Heart left ventricle (tissue), 16 donors: Measurements from ENCODE around the gene STPG2. TPM values are rescaled to one million over a fixed set of nuclear protein-coding genes. Genes with fewer than 3 reads are reported as not detected.

Experiments
- ATAC-seq, 4 donors: fragments of 200-7000 bp; cut with Tn5 transposase; one replicate each; pipeline ENCODE4 v1.9.1; 2020 to 2022; ENCODE audit warnings: moderate library complexity in 4 of 4, mild to moderate bottlenecking in 3 of 4, moderate number of reproducible peaks in 1 of 4
- DNase-seq, 5 donors: peaks; one replicate each; pipeline ENCODE4 v3.0.0-alpha.2; 2020
- H3K27ac ChIP-seq, 12 donors: fragments of 200-600 bp; sonication (generic) in 4 of 12; one replicate each; pipeline versions ENCODE4 v1.5.0 to v1.8.0; 2016 to 2022; ENCODE audit warnings: mild to moderate bottlenecking in 2 of 12
- H3K27me3 ChIP-seq, 9 donors: fragments of 200-600 bp; sonication (generic) in 2 of 9; one replicate each; pipeline versions ENCODE4 v1.5.1 to v1.8.0; 2016 to 2022; ENCODE audit warnings: mild to moderate bottlenecking in 3 of 9
- H3K36me3 ChIP-seq, 9 donors: fragments of 200-600 bp; sonication (generic) in 2 of 9; one replicate each; pipeline versions ENCODE4 v1.5.0 to v1.8.0; 2018 to 2022; ENCODE audit warnings: mild to moderate bottlenecking in 2 of 9
- H3K4me1 ChIP-seq, 12 donors: fragments of 200-600 bp; sonication (generic) in 4 of 12; one replicate each; pipeline versions ENCODE4 v1.5.0 to v1.8.0; 2016 to 2022; ENCODE audit warnings: mild to moderate bottlenecking in 3 of 12
- H3K4me3 ChIP-seq, 12 donors: fragments of 200-600 bp; sonication (generic) in 4 of 12; one replicate each; pipeline versions ENCODE4 v1.5.0 to v1.8.0; 2017 to 2022; ENCODE audit warnings: mild to moderate bottlenecking in 9 of 12, moderate library complexity in 4 of 12
- H3K9me3 ChIP-seq, 12 donors: fragments of 200-600 bp; sonication (generic) in 4 of 12; one replicate each; pipeline versions ENCODE4 v1.5.0 to v1.8.0; 2016 to 2022; ENCODE audit warnings: mild to moderate bottlenecking in 1 of 12
- CTCF ChIP-seq, 12 donors: fragments of 200-600 bp; sonication (generic) in 4 of 12; IDR thresholded peaks; one replicate each; pipeline versions ENCODE4 v1.5.0 to v1.8.0; 2018 to 2022; ENCODE audit warnings: antibody characterized with exemption in 12 of 12, mild to moderate bottlenecking in 5 of 12
- POLR2A ChIP-seq, 2 donors: fragments of 450-650 bp; IDR thresholded peaks; one replicate each; pipeline ENCODE4 v1.6.1; 2017; ENCODE audit warnings: antibody characterized with exemption in 2 of 2, mild to moderate bottlenecking in 2 of 2, moderate library complexity in 2 of 2
- WGBS, 4 donors: extraction: QIAGEN DNeasy Blood & Tissue Kit in 2 of 4; methylation state at CpG; one replicate each; pipeline versions ENCODE4 v1.1.5 to v1.1.7; 2013 to 2018; 5-methylcytosine and 5-hydroxymethylcytosine counted together
- intact Hi-C, 10 donors: fragments of 100-400 bp; cut with DNase I; formaldehyde crosslinking; loops; one replicate each; pipeline versions ENCODE4 v1.11.1 to v1.14.2; 2022
- polyA plus RNA-seq, 2 donors: library from polyadenylated mRNA; stranded (reverse); fragments of 200-250 nt; gene quantifications; one replicate each; pipeline ENCODE4 v1.2.3, GENCODE V29; 2013
- total RNA-seq, 9 donors: library from RNA; depleted of rRNA in 2 of 9; stranded (reverse); fragments of >200 nt in 2 of 9; fragmentation: NEBNext Ultra II Directional in 3 of 9; extraction: Animal tissue kit (Norgen Biotek cat#: 25700) in 3 of 9; gene quantifications; one replicate each; pipeline versions ENCODE4 v1.1.0 to v1.2.4, GENCODE V29; 2016 to 2023
- donor health status: ischemic (EF 13 %, LVEDD 7.1; RV severe dilation, severe dysfunction).
- donor health status: healthy with polysubstance abuse.
- donor health status: DM: no; HTN: yes; CAD: no.
- donor health status: DM: no; HTN: no; CAD: no.
- donor health status: ischemic (EF 25% LVEDD 6.9; RV normal size, moderate dysfunction).
- donor health status: ischemic (EF 25% LVEDD 5.7; RV mildly dilated, moderate dysfunction).
- donor health status: healthy.
- donor health status: DM: yes; HTN: yes; CAD: no.
- donor health status: ischemic (EF 35%, LVEDD 5.7; RV mildly dilated, moderate dysfunction).
- donor health status: nonischemic (EF 11% LVEDD 7.7; RV severe dilation, severe dysfunction).
- donor health status: DM: yes; HTN: yes; CAD: no.
- donor health status: PGD.
- donor health status: ischemic (EF 29% LVEDD 5.4; RV normal size, mild dysfunction).
- donor health status: nonischemic (EF 23%, LVEDD 6.1; RV moderate dilation, normal function).

The STPG2 gene
- total and polyA plus RNA-seq, 11 donors: 0.16 to 0.71 (median 0.32) TPM; not detected in 4

GRCh38 chr4:98081936-98082335, 61.3 kb downstream of the STPG2 start:
- TF ChIP-seq POLR2A (IDR thresholded peaks at IDR 0.05) (no peak), CTCF (IDR thresholded peaks at IDR 0.05) (no peak)
- no peaks in the 10 kb centered on the region for H3K36me3 ChIP-seq
- no peaks in the 10 kb centered on the region for H3K4me1 ChIP-seq
- H3K4me3 ChIP-seq: no peak overlapping the region
- no peak for DNase-seq
- H3K9me3 ChIP-seq: no peaks in the 10 kb centered on the region
- no peak overlapping the region for H3K27ac ChIP-seq
- intact Hi-C loops: no loop called here
- no peaks in the 10 kb centered on the region for H3K27me3 ChIP-seq
- ATAC-seq: no peak
- WGBS, 4 donors: 88 to 96% (median 94%) methylated on average over 2 of the region's 2 CpGs

- peaks cover 0 to 16% (median 3%) of the 10 kb centered on the region in 12 donors for H3K9me3 ChIP-seq
- WGBS, 4 donors: 75 to 84% (median 79%) methylated on average over 2 of the region's 2 CpGs
- no peaks in the 10 kb centered on the region for H3K4me1 ChIP-seq
- DNase-seq (no peak), ATAC-seq (no peak)
- no peak overlapping the region for H3K4me3 ChIP-seq
- no peaks in the 10 kb centered on the region for H3K27me3 ChIP-seq
- H3K27ac ChIP-seq: no peak overlapping the region
- no peaks in the 10 kb centered on the region for H3K36me3 ChIP-seq
- intact Hi-C loops: no loop called here
- no peak for TF ChIP-seq CTCF (IDR thresholded peaks at IDR 0.05)
- TF ChIP-seq POLR2A (IDR thresholded peaks at IDR 0.05): no peak
These were observed 74.8 kb downstream of the STPG2 start for GRCh38 chr4:98068495-98068894.

DNA sequence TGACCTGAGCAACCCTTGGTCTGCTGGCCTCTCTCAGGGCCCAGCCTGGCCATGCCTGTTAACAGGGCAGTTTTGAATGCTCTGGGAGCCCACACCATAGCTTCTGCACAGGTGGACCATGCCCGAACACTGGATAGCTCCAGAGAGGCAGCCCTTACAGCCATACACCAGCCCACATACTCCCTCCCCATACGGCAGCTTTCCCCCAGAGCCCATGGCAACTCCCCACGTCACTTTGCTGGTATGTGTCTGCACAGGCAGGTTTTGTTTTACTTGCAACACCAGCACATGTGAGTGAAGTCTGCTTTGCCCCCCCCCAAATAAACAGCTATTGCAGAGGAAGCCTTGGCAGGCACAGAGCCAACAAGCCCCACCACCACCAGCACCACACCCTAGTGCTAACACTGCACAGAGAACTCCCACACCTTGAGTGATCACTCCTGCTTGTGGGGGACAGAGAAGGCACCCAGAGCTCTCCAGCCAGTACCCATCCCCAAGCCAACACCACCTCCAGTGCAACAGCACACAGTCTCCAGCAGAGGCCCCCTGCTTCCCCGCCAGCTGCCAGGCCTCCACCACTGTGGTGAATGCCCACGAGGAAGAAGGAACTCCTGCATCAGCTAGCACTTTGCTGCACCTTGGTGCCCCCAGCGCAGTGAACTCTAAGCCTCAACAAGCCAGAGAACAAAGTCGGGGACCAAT, 87.3 kb downstream of the STPG2 start:
- H3K36me3 ChIP-seq: no peaks in the 10 kb centered on the region
- 70 to 87% (median 79%) methylated on average over 7 of the region's 7 CpGs for WGBS, 4 donors
- H3K27me3 ChIP-seq: no peaks in the 10 kb centered on the region
- H3K9me3 ChIP-seq: peaks cover 0 to 25% (median 4%) of the 10 kb centered on the region in 12 donors
- TF ChIP-seq POLR2A (IDR thresholded peaks at IDR 0.05): no peak
- no peak for TF ChIP-seq CTCF (IDR thresholded peaks at IDR 0.05)
- ATAC-seq (no peak), DNase-seq (no peak)
- no peak overlapping the region for H3K27ac ChIP-seq
- intact Hi-C loops: no loop called here
- no peak overlapping the region for H3K4me3 ChIP-seq
- H3K4me1 ChIP-seq: no peaks in the 10 kb centered on the region

DNA sequence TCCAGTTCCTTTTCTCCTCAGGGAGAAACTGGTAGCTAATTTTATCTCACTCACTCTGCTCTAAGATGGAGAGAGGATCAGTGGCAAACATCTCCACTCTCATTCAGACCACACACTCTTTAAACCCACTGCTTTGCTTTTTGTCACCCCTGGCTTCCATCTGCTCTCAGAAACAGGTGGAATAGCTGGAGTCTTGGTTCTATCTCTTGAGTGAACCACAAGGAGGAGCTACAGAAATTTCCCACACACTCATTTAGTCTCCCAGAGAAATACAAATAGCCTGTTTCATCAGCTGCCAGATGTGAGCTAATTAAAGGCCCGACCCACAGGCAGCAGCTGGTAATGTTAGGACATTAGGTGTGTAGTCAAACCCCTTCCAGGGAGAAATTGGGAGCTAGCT, 96.6 kb downstream of the STPG2 start:
- H3K9me3 ChIP-seq: peaks cover 0 to 10% (median 0%) of the 10 kb centered on the region in 12 donors
- ATAC-seq: no peak
- WGBS, 4 donors: 49 to 86% (median 51%) methylated on average over 1 of the region's 1 CpG
- no peak for DNase-seq
- H3K27ac ChIP-seq: no peak overlapping the region
- TF ChIP-seq CTCF (IDR thresholded peaks at IDR 0.05): no peak
- TF ChIP-seq POLR2A (IDR thresholded peaks at IDR 0.05): no peak
- H3K4me3 ChIP-seq: no peak overlapping the region
- intact Hi-C loops: no loop called here
- no peaks in the 10 kb centered on the region for H3K4me1 ChIP-seq
- H3K36me3 ChIP-seq: no peaks in the 10 kb centered on the region
- no peaks in the 10 kb centered on the region for H3K27me3 ChIP-seq
